ENCODE measurements around the gene FAAP20.

DNA sequence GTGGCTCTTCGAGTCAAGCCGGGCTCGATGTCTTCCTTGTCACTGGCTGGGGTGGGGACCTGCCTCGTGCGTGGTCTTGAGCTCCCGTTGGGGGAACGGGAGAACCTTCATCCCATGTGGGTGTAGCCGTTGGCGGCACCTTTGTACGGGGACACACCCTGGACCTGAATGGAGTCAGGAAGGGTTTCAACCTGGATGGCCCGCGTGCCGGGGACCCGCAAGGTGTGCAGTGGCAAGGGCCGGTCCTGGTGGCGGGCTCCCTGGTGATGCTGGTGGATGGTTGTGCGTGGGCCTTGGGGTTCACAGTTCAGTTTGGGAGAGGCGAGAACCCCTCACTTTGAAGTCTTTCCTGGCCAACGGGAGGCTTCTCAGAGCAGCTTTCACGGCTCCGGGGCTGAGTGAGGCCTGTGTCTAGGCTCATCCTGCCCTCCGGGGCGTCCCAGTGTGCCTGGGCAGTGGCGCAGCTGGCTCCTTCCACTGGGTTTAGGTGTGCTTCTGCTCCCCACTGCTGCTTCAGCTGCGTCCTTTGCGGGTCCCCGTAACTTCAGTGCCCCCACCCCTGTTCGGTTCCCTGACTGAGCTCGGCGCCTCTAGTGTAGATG, 44.9 kb upstream of the FAAP20 start:
- TF ChIP-seq, protein P1, sequence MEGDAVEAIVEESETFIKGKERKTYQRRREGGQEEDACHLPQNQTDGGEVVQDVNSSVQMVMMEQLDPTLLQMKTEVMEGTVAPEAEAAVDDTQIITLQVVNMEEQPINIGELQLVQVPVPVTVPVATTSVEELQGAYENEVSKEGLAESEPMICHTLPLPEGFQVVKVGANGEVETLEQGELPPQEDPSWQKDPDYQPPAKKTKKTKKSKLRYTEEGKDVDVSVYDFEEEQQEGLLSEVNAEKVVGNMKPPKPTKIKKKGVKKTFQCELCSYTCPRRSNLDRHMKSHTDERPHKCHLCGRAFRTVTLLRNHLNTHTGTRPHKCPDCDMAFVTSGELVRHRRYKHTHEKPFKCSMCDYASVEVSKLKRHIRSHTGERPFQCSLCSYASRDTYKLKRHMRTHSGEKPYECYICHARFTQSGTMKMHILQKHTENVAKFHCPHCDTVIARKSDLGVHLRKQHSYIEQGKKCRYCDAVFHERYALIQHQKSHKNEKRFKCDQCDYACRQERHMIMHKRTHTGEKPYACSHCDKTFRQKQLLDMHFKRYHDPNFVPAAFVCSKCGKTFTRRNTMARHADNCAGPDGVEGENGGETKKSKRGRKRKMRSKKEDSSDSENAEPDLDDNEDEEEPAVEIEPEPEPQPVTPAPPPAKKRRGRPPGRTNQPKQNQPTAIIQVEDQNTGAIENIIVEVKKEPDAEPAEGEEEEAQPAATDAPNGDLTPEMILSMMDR (IDR thresholded peaks at IDR 0.05 in 2 of 3, conservative IDR thresholded peaks at IDR 0.05 in 1 of 3; ENCODE audit: insufficient read depth in 2 of 3, low read depth in 1 of 3, low read length in 3 of 3), result no peak
- TF ChIP-seq, protein P2, sequence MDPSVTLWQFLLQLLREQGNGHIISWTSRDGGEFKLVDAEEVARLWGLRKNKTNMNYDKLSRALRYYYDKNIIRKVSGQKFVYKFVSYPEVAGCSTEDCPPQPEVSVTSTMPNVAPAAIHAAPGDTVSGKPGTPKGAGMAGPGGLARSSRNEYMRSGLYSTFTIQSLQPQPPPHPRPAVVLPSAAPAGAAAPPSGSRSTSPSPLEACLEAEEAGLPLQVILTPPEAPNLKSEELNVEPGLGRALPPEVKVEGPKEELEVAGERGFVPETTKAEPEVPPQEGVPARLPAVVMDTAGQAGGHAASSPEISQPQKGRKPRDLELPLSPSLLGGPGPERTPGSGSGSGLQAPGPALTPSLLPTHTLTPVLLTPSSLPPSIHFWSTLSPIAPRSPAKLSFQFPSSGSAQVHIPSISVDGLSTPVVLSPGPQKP (CRISPR knock-in tag; IDR thresholded peaks at IDR 0.05), result no peak
